ENCODE data around the gene IL17RA. TPM values are rescaled to one million over a fixed set of nuclear protein-coding genes. Genes with fewer than 3 reads are reported as not detected.

Gene IL17RA
- total and polyA plus RNA-seq, 2 donors (not counting 3 experiments of a cell fraction or from before 2014, with no cell fraction given) = 13.0 to 19.3 TPM

DNA sequence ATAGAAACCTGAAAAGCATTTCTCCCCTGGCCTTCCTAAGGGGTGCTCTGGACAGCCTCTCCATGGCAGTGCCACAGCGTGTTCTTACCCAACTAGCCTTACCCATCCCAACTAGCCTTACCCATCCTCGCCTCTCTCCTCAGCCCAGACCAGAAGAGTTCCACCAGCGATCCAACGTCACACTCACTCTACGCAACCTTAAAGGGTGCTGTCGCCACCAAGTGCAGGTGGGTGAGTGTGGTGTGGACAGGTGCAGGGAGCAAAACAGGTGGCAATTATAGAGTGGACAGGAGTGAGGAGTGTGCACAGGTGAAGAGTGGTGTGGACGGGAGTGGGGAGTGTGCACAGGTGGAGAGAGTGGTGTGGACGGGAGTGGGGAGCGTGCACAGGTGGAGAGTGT lies 18.6 kb downstream of the IL17RA start:
- no peak for FAIRE-seq

More for the DNA sequence above, 18.6 kb downstream of the IL17RA start:
- peaks cover 5 to 28% of the 10 kb centered on the region in 2 experiments for H3K36me3 ChIP-seq (ENCODE audit: control insufficient read depth in 2 of 2, extremely low read depth in 1 of 2, insufficient read depth in 2 of 2, low read length in 2 of 2)
- no peak for DNase-seq (ENCODE audit: low read depth, low spot score)
- no peaks in the 10 kb centered on the region for H3K79me2 ChIP-seq (ENCODE audit: control insufficient read depth, insufficient read depth, low read length)
- H3K9me3 ChIP-seq (replicated peaks; ENCODE audit: control insufficient read depth, insufficient read depth, low read length) = no peaks in the 10 kb centered on the region
- POLR2A ChIA-PET = no interaction called here
- no peaks in the 10 kb centered on the region for H4K20me1 ChIP-seq (replicated peaks; ENCODE audit: control insufficient read depth, extremely low read depth, insufficient read depth, low read length)
- no peak for TF ChIP-seq GATA2 (IDR thresholded peaks at IDR 0.05; ENCODE audit: insufficient read depth, insufficient read length, low read depth, low read length)
- no peak for TF ChIP-seq FOS (IDR thresholded peaks at IDR 0.05; ENCODE audit: borderline replicate concordance, insufficient read depth, low read length)
- TF ChIP-seq, protein P1, sequence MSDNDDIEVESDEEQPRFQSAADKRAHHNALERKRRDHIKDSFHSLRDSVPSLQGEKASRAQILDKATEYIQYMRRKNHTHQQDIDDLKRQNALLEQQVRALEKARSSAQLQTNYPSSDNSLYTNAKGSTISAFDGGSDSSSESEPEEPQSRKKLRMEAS (IDR thresholded peaks at IDR 0.05; ENCODE audit: insufficient read depth, insufficient read length) = no peak
- TF ChIP-seq, protein P2, sequence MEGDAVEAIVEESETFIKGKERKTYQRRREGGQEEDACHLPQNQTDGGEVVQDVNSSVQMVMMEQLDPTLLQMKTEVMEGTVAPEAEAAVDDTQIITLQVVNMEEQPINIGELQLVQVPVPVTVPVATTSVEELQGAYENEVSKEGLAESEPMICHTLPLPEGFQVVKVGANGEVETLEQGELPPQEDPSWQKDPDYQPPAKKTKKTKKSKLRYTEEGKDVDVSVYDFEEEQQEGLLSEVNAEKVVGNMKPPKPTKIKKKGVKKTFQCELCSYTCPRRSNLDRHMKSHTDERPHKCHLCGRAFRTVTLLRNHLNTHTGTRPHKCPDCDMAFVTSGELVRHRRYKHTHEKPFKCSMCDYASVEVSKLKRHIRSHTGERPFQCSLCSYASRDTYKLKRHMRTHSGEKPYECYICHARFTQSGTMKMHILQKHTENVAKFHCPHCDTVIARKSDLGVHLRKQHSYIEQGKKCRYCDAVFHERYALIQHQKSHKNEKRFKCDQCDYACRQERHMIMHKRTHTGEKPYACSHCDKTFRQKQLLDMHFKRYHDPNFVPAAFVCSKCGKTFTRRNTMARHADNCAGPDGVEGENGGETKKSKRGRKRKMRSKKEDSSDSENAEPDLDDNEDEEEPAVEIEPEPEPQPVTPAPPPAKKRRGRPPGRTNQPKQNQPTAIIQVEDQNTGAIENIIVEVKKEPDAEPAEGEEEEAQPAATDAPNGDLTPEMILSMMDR (IDR thresholded peaks at IDR 0.05; ENCODE audit: extremely low read depth in 1 of 2, insufficient read depth in 1 of 2, low read depth in 1 of 2, low read length in 2 of 2) = no peak
- TF ChIP-seq POLR2A (IDR thresholded peaks at IDR 0.05; ENCODE audit: low read depth, low read length) = no peak
- no peak for TF ChIP-seq JUN (IDR thresholded peaks at IDR 0.05; ENCODE audit: borderline replicate concordance, insufficient read depth, insufficient read length, low read depth)
- no peak for TF ChIP-seq EZH2 (IDR thresholded peaks at IDR 0.05; ENCODE audit: borderline replicate concordance, low read depth, low read length, severe bottlenecking)
- TF ChIP-seq MYC (IDR thresholded peaks at IDR 0.05; ENCODE audit: low read depth, low read length) = no peak
- TF ChIP-seq POLR2AphosphoS5 (IDR thresholded peaks at IDR 0.05; ENCODE audit: insufficient read depth, low read depth, low read length) = no peak
- intact Hi-C loops (cut with micrococcal nuclease) (no loop called here), dilution Hi-C loops (cut with MboI; ENCODE audit: extremely low pct_ligation_motif_present, low sequenced_read_pairs) (no loop called here)
- no peaks in the 10 kb centered on the region for H3K4me1 ChIP-seq (ENCODE audit: control insufficient read depth, extremely low read depth, insufficient read depth, low read length)
- CTCF ChIA-PET = no interaction called here
- H3K9ac ChIP-seq (replicated peaks; ENCODE audit: extremely low read depth, insufficient read depth, low read length) = no peak overlapping the region
- no peak overlapping the region for H3K4me2 ChIP-seq (ENCODE audit: insufficient read depth, low read length)
- no TSS peak for BruUV-seq (replicated peaks)
- no peak overlapping the region for H3K27ac ChIP-seq (ENCODE audit: insufficient read depth, low read depth, low read length)
- H3K27me3 ChIP-seq (ENCODE audit: control insufficient read depth in 2 of 2, insufficient read depth in 2 of 2, low read length in 2 of 2) = no peaks in the 10 kb centered on the region
- H3K9me1 ChIP-seq (replicated peaks; ENCODE audit: control insufficient read depth, extremely low read depth, insufficient read depth, low read length) = no peaks in the 10 kb centered on the region
- no peak overlapping the region for H2AFZ ChIP-seq (ENCODE audit: low read depth, low read length)
- no peak overlapping the region for H3K4me3 ChIP-seq (replicated peaks in 1 of 3; ENCODE audit: insufficient read depth in 1 of 3, low read depth in 1 of 3, low read length in 3 of 3)
